Uterine smooth muscle cell (primary cell): ENCODE data around the gene NQO2. TPM values are rescaled to one million over a fixed set of nuclear protein-coding genes. Genes with fewer than 3 reads are reported as not detected.

ENCODE experiments used
- total RNA-seq: library from RNA; depleted of rRNA; stranded (reverse); fragments of >200 nt; gene quantifications from 2 replicates; pipeline ENCODE4 v1.2.3, GENCODE V29; 2014

The NQO2 gene
- 18.1 and 36.1 TPM in 2 replicates for total RNA-seq

GRCh38 chr6:2999618-3000557, at the start of gene NQO2:
TSS of gene NQO2 (plus strand) at chr6:2999894. CDS start at chr6:3006553, 6,659 bp downstream.

GRCh38 chr6:2971420-2972218, 28.1 kb upstream of the NQO2 start, which contains the start of gene SERPINB6:
TSS of gene SERPINB6 (minus strand) at chr6:2971567. CDS start at chr6:2959332, 12,235 bp downstream.

GRCh38 chr6:3068329-3069214, 68.9 kb downstream of the NQO2 start, which contains the start of gene RIPK1:
TSS of gene RIPK1 (plus strand) at chr6:3068494. CDS start at chr6:3076824, 8,330 bp downstream.

Other genes with a start within 250 kb of the NQO2 start
- gene MYLK4, start 249.0 kb upstream of the NQO2 start, total RNA-seq: 0.22 and 0.25 TPM in 2 replicates
- 48.2 and 55.6 TPM in 2 replicates for gene WRNIP1, start 234.5 kb upstream of the NQO2 start, total RNA-seq
- gene SERPINB1, start 158.0 kb upstream of the NQO2 start, total RNA-seq: 2.5 and 5.6 TPM in 2 replicates
- 0.33 and 0.75 TPM in 2 replicates for gene SERPINB9, start 96.6 kb upstream of the NQO2 start, total RNA-seq
- gene SERPINB6, start 28.3 kb upstream of the NQO2 start, total RNA-seq: 89.0 and 91.9 TPM in 2 replicates
- gene RIPK1, start 68.6 kb downstream of the NQO2 start, total RNA-seq: 23.2 and 27.3 TPM in 2 replicates
- gene BPHL, start 118.8 kb downstream of the NQO2 start, total RNA-seq: 11.1 and 14.7 TPM in 2 replicates
- 57.4 and 95.4 TPM in 2 replicates for gene TUBB2A, start 157.7 kb downstream of the NQO2 start, total RNA-seq
- gene TUBB2B, start 227.8 kb downstream of the NQO2 start, total RNA-seq: 0.89 and 4.2 TPM in 2 replicates